ENCODE measurements around the gene HS3ST3A1.

HS3ST3A1 gene

DNA sequence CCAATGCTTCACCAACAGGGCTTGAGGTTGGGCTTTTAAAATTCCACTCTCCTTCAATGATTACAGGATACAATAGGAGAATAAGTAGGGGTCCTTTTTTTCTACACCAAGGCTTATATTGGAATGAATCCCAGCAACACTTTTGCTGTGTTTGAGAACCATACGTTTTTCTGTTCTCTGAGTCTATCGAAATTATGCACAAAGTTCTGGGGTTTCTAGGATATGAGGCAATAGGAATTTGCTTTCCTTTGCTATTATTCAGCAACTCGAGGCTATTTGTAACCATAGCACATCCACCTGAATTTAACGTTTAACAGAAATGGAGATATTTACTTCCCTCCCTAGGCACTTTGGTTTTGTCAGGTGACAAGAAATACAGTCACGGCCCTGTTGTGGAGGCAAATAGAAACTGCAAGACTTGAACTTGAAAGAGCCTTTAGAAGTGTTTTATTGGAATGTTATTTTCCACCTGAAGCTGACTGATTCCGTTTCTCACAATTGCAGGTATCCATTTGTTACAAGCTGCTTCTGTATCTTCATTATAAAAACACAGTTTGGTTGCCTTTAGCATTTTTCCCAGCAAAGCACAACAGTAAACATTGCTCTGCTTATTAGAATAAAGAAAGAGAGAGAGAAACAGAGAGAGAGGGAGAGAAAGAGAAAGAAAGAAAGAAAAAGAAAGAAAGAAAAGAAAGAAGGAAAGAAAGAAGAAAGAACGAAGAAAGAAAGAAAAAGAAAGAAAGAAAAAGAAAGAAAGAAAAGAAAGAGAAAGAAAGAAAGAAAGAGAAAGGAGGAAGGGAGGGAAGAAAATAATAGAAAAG, 109.6 kb downstream of the HS3ST3A1 start:
- DNase-seq (ENCODE audit: low spot score): no peak

- DNase-seq (ENCODE audit: low spot score): no peak
Measured at GRCh38 chr17:13491491-13491890, 110.2 kb downstream of the HS3ST3A1 start.

DNA sequence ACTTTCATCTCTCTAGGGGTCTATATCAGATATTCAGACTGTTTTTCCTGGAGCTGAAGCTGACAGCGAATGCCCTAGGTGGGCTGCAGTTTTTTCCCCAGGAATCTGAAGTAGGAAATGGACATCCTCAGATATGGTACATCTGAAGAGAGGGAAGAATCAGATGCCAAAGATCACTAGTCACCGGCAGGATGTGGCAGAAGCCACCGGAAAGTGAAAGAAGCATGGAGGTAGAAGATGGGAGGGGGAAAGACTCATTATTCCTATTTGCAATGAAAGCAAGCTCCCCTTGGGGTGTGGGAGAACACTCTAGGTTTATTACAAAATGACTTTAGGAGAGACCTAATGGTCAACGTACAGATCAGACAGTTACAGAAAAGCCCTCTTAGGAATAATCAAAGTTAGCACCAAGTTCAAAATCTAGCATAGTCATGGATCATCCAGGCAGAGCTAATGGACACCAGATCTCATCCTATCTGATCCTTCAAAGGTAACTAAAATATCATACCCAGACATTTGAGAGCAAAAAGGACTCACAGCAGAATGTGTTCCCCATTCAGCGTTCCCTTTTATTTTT, 110.7 kb downstream of the HS3ST3A1 start:
- no peak for DNase-seq (ENCODE audit: low spot score)

DNA sequence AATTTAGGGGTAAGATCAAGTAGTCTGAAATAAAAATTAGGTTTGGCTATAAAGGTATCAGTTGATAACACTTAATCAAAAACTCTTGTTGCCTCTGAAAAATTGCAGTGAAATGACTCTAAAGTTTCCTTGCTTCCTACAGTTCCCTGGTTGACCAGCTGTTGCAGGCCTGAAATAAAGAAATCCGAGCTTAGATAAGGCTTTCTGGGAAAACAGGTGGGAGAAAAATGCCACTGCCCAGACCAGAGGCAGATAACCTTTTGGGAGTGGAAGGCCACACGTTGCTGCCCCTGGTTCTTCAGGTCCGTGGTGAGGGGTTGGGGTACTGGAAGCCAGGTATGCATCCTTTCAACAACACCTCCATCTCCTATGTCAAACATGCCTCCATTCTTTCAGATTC, 111.3 kb downstream of the HS3ST3A1 start:
- DNase-seq (ENCODE audit: low spot score): no peak

GRCh38 chr17:13485327-13485726, 116.4 kb downstream of the HS3ST3A1 start:
- no peak for DNase-seq (ENCODE audit: low spot score)

- no peak for DNase-seq (ENCODE audit: low spot score)
Measured at GRCh38 chr17:13484020-13484419, 117.7 kb downstream of the HS3ST3A1 start.

- DNase-seq (ENCODE audit: low spot score): no peak
Measured at GRCh38 chr17:13480877-13481276, 120.9 kb downstream of the HS3ST3A1 start.

DNA sequence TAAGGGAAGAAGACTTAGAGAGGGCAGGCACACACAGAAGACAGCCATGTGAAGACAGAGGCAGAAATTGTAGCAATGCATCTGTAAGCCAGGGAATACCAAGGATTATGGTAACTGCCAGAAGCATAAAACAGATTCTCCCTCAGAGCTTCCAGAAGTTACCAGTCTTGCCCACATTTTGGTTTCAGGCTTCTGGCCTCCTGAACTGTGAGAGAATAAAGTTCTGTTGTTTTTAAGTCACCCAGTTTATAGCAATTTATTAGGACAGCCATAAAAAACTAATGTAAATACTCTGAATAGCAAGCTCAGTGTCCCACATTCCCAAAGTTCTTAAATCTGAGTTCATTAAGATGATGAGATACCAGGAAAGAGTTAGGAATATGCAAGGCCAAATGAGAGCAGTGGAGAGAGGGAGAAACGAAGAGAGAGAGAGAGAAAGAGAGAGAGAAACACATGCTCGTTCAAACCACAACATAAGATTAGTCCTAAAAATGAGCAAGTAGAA, 123.4 kb downstream of the HS3ST3A1 start:
- no peak for DNase-seq (ENCODE audit: low spot score)

DNA sequence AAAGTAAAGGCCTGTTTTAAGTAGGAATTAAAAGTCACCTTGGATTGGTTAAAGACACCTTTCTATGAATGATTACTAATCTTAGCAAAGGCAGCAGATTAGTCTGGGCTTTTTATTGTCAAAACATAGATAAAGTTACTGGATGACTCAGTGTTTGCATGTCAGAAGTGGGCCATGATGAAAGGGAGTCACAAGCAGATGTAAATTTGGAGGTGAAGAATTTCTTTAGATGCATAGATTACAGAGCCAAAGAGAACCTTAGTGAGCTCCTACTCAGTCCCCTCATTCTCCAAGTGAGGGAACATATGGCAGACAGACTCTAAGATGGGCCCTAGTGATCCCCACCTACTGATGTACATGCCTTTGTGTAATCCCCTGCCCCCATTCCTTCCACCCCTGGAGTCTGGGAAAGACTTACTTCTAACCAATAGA, 124.5 kb downstream of the HS3ST3A1 start:
- no peak for DNase-seq (ENCODE audit: low spot score)

GRCh38 chr17:13476720-13477119, 125.0 kb downstream of the HS3ST3A1 start:
- DNase-seq (ENCODE audit: low spot score): no peak

GRCh38 chr17:13475574-13476223, 126.0 kb downstream of the HS3ST3A1 start:
- no peak for DNase-seq (ENCODE audit: low spot score)

DNA sequence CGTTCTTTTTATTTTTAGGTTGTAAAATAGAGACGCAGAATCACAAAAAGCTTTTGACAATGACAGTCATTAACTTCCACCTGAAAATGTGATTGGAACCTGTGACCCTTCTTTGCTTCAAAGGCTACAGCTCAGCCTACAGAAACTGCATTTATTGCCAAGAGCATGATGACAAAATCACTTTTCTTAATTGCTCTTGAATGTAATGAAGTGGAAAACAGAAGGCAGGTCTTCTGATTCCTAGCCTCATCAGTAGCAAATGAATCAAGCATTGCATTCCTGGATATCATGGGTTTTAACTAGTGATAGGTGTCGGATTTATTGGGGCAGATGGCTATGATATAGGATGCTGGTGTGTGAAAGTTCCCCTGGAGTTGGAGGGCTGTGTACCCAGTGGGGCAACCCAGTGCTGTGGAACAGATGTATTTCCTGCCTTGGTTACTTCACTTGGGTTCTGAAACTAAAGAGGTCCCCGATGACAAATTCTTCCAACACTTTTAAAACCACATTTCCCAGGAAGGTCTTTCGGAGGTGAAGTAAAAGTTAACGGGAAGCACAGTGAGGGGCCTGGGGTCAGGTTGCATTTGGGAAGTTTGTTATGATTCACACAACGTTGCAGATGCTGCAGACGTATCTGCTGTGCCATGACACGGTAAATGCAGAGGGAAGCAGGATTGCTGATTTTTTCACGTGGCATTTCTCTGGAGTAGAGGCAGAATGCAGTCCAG, 127.5 kb downstream of the HS3ST3A1 start:
- DNase-seq (ENCODE audit: low spot score): no peak

GRCh38 chr17:13465678-13466077, 136.1 kb downstream of the HS3ST3A1 start:
- DNase-seq (ENCODE audit: low spot score): no peak

- no peak for DNase-seq (ENCODE audit: low spot score)
Measured at GRCh38 chr17:13462673-13463124, 139.0 kb downstream of the HS3ST3A1 start.

DNA sequence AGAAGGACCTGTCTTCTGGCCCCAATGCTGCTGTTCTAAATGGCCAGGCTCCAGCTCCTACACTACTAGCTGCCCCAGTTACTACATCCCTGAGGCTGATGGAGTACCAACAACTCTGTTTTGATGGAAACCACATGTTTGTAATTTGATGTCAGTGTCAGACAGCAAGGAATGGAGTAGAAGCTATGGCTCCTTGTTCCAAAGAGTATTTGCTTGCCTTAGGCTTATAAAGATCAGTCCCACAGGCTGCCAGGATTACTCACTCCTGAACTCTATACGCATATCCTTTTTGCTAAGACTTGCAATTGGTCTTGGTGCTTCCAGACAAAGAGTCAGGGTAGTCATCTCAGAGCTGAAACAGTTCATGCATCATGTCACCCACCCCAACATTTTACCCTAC, 139.6 kb downstream of the HS3ST3A1 start:
- no peak for DNase-seq (ENCODE audit: low spot score)

DNA sequence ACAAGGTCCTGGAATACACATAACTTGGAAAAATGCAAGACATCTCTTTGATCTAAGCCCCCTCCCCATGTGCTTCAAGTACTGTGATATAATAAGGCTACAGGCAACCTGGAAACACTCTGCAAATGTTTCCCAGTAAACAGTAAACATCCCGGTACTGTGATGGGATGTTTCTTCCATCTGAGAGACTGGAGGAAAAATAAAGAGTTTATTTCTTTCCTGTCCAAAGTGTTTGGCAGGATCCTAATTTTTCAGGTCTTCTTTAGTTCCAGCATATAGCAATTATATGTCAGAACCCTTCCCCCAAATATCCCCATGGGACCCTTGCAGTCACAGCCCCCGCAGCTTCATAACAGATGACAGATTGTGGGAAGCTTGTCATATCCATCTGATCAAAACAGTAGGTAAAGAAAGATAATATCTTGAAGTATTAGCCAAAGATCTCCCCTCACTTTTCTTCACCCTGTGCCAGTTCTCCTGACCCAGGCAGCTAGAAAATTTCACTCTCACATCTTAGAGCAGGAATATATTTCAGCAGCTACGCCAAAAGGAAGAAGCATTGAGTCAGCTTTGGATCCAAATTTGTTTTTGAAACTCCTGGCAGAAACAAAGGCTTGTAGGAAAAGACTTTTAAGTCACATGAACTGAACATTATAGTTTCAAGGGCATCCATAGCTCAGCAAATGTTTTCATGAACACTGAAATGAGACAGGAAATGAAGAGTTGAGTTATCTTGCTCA, 141.3 kb downstream of the HS3ST3A1 start:
- no peak for DNase-seq (ENCODE audit: low spot score)

GRCh38 chr17:13457783-13458182, 143.9 kb downstream of the HS3ST3A1 start:
- no peak for DNase-seq (ENCODE audit: low spot score)

All from hematopoietic multipotent progenitor cell treated with erythropoietin and hydrocortisone succinate and interleukin-3 and kit ligand, for 15 days (in vitro differentiated cells).